AG10803 (cell line): ENCODE data around the gene NKAIN4.

Source experiments
- DNase-seq: peaks from one replicate; pipeline ENCODE4 v3.0.0; 2010; ENCODE audit warnings: low read depth
- H3K4me3 ChIP-seq: 2 replicates; pipeline ENCODE4 v1.5.1; 2011; ENCODE audit warnings: mild to moderate bottlenecking, low read length, control low read depth
- TF ChIP-seq, protein P1 (sequence below): conservative IDR thresholded peaks from 2 replicates; pipeline ENCODE4 v1.5.1; 2011; ENCODE audit warnings: mild to moderate bottlenecking, low read length, control low read depth, inconsistent platforms

Gene NKAIN4

DNA sequence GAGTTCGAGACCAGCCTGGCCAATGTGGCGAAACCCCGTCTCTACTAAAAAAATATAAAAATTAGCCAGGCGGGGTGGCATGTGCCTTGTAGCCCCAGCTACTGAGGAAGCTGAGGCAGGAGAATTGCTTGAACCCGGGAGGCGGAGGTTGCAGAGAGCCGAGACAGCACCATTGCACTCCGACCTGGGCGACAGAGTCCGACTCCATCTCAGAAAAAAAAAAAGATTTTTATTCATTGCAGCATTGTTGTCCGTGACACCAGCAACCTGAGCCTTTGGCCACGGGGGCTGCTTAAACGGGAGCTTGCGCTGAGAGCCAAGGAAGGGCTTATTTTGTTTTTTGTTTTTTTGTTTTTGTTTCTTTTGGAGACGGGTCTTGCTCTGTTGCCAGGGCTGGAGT, 25.7 kb upstream of the NKAIN4 start:
- TF ChIP-seq, protein P1, sequence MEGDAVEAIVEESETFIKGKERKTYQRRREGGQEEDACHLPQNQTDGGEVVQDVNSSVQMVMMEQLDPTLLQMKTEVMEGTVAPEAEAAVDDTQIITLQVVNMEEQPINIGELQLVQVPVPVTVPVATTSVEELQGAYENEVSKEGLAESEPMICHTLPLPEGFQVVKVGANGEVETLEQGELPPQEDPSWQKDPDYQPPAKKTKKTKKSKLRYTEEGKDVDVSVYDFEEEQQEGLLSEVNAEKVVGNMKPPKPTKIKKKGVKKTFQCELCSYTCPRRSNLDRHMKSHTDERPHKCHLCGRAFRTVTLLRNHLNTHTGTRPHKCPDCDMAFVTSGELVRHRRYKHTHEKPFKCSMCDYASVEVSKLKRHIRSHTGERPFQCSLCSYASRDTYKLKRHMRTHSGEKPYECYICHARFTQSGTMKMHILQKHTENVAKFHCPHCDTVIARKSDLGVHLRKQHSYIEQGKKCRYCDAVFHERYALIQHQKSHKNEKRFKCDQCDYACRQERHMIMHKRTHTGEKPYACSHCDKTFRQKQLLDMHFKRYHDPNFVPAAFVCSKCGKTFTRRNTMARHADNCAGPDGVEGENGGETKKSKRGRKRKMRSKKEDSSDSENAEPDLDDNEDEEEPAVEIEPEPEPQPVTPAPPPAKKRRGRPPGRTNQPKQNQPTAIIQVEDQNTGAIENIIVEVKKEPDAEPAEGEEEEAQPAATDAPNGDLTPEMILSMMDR: no peak
- DNase-seq: no peak
- no peak overlapping the region for H3K4me3 ChIP-seq

DNA sequence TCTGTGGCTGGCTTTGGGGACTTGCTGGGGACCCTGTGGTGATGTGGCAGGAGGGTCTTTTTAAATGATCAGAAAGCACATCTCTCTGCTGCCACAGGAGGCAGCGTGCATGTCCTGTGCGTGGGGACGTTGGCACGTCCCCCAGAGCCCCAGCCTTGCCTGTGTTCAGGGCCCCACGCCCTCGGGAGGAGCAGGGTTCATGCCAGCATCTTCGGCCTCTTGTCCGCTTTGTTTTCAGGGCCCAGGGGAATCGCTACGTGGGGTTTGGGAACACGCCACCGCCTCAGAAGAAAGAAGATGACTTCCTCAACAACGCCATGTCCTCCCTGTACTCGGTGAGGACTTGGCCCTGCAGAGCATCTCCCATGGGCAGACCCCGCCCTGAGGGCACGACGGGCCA, 24.4 kb upstream of the NKAIN4 start:
- TF ChIP-seq, protein P1: no peak
- H3K4me3 ChIP-seq: no peak overlapping the region
- DNase-seq: no peak

DNA sequence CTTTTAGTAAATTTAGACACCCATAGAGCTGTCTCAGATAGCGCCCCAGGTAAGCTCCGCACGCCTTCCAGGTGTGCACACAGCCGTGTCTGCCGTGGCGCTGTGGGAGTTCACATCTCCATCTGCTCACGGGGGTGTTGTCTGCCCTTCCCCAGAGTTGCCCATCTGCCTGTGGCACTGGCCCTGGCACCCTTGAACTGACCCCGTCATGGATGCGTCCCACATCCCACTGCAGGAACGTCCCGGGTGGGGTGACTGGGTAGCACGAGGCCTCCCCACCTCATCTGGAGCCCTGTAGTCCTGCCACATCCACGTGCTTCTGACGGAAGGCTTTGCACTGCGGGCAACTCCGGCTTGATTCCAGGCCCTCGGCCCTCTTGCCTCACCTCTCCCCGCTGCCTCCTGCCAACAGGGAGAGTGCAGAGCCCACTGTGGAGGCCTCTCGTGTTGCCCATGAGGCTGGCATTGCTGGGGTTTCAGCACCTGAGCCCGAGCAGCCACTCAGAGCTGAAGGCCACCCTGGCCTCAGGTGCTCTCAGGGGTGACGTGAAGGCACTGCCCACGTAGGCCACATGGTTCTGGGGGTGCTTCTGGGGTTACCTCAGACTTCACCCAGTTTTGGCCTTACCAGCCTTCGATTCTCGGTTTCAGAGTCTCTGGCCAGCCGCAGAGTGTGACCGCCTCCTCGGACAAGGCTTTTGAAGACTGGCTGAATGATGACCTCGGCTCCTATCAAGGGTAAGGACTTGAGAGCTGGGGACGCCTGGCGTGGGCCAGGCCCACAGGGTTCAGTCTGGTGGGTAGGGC, 23.4 kb upstream of the NKAIN4 start:
- TF ChIP-seq, protein P1: no peak
- DNase-seq: no peak

DNA sequence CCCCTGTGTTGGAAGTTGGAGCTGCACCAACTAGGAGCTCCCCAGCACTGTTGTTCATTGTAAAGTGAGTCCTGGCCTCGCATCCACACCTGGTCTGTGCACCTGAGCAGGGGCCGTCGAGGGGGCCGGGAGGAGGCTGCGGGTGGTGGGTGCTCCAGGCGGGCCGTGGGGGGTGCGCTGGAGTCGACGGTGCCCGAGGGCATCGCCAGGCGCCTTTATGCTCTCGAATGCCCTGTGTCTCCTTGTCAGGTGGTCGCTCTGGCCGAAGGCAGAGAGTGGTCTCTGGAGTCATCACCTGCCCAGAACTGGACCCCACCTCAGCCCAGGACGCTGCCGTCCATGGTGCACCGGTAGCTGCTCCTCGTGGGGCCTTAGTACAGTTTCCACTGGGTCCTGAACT, 22.7 kb upstream of the NKAIN4 start:
- DNase-seq: no peak
- TF ChIP-seq, protein P1: no peak
- H3K4me3 ChIP-seq: no peak overlapping the region

More for the DNA sequence above, 23.4 kb upstream of the NKAIN4 start:
- no peak overlapping the region for H3K4me3 ChIP-seq

DNA sequence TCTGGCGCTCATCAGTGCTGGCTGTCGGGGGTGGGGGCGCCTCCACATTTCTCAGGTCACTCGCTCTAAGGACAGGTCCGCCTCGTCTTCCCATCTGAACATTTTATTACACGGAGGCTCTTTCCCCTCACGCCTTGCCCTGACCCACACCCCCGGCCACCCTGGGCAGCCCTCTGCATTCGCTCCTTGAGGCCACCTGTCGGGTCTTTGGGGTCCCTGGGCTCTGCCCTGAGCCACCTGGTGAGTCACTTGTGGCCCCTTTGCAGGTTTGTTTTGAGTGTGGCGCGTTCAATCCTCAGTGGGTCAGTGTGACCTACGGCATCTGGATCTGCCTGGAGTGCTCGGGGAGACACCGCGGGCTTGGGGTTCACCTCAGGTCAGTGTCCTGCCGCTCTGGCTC, 21.6 kb upstream of the NKAIN4 start:
- no peak for DNase-seq
- TF ChIP-seq, protein P1: no peak
- H3K4me3 ChIP-seq: no peak overlapping the region

DNA sequence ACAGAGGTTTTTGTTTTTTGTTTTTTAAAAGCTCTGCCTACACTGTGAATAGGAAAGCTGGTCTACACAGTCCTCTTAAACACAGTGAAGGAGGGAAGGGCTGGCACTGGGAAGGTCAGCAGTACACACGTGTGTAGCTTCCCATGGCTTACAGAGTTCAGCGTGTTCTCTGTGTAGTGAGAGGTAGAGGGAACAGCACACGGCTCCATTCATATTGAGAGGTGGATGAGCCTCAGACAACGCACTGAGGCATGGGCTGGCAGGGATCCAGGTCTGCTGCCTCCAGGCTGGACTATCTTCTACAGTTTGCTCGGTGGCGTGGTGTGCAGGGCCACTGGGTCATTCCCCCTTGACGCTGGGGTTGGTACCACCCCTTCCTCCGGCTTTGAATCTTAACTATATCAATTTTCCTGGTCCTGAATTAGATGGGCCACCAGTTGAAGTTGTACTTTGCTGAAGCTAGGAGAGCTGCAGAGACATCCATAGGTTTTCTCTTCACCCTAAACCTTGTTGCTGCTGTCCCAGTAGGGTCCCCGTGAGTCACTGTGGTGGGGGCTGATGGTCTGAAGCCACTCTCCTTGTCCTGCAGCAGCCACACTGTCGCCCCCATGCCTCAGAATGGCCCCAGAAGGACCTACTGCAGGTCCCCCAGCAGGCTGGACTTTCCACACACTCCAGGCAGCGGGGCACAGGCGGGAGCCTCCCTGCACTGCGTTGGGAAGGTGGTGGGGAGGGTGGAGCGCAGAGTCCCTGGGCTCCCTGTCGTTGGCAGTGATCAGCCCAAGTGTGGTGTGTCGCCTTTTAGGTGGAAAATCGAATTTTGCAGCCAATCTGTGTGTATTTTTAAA, 20.3 kb upstream of the NKAIN4 start:
- DNase-seq: no peak
- TF ChIP-seq, protein P1: no peak
- peak overlapping the region; percentile 90 for H3K4me3 ChIP-seq
